ENCODE measurements around the gene AKAP1. TPM values are rescaled to one million over a fixed set of nuclear protein-coding genes. Genes with fewer than 3 reads are reported as not detected.

Gene AKAP1
- total and polyA plus RNA-seq, 9 of the 15 experiments (the other 6 are each of a cell fraction or from before 2014, with no cell fraction given): 12.9 to 63.8 (median 36.4) TPM

DNA sequence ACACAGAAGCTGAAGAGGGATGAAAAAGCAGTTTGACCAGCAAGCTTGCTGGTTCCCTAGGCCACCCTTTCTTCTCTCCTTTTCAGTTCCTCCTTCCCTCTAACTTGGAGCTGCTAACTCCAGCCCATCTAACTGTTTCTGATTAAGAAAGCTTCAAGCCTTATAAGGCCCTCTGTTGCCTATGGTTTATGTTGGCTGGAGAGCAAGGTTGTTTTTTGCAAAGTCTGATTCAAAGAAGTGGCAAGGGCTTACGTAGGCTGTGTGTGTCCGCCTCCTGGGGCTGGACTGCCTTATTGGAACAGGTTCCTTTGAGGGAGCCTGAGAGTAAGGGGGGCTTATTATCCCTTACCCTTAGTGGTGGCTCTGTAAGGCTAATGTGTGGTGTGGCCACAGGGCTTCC, 7.1 kb downstream of the AKAP1 start:
- FAIRE-seq: no peak
- CTCF ChIA-PET (ENCODE audit: low intra/inter-chr PET ratio): no interaction called here
- no peak for TF ChIP-seq POLR2B (IDR thresholded peaks at IDR 0.05; ENCODE audit: low read depth, partially characterized antibody)
- no peak for TF ChIP-seq STAT6 (CRISPR knock-in tag; IDR thresholded peaks at IDR 0.05)
- no peak for TF ChIP-seq ARNT (IDR thresholded peaks at IDR 0.05)
- TF ChIP-seq PKNOX1 (IDR thresholded peaks at IDR 0.05): no peak
- TF ChIP-seq HNRNPK (IDR thresholded peaks at IDR 0.05; ENCODE audit: low read depth, low read length, poor library complexity, severe bottlenecking): no peak
- no peak for TF ChIP-seq NFXL1 (CRISPR knock-in tag; IDR thresholded peaks at IDR 0.05)
- TF ChIP-seq FOXJ3 (CRISPR knock-in tag; IDR thresholded peaks at IDR 0.05): no peak
- no peak for TF ChIP-seq ZFPM2 (CRISPR knock-in tag; IDR thresholded peaks at IDR 0.05)
- TF ChIP-seq DIDO1 (tag; IDR thresholded peaks at IDR 0.05; ENCODE audit: low read depth): no peak
- no peak for TF ChIP-seq HDAC8 (tag; IDR thresholded peaks at IDR 0.05)
- no peak for TF ChIP-seq NR3C1 (CRISPR knock-in tag; IDR thresholded peaks at IDR 0.05)
- TF ChIP-seq EHMT2 (IDR thresholded peaks at IDR 0.05): no peak
- no peak for TF ChIP-seq ZNF398 (CRISPR knock-in tag; IDR thresholded peaks at IDR 0.05)

More for the DNA sequence above, 7.1 kb downstream of the AKAP1 start:
- in situ Hi-C loops (cut with MboI): no loop called here
- H3K4me2 ChIP-seq (ENCODE audit: insufficient read depth, low read length): no peak overlapping the region
- ATAC-seq (no peak), DNase-seq (ENCODE audit: extremely low read depth in 1 of 4, low spot score in 3 of 4) (no peak)
- peaks cover 16 to 24% of the 10 kb centered on the region in 2 experiments; a peak in 4 of 5 replicates for H3K4me1 ChIP-seq (replicated peaks in 1 of 2; ENCODE audit: control insufficient read depth in 2 of 2, insufficient read depth in 2 of 2, low read length in 2 of 2)
- no peak overlapping the region for H3K27ac ChIP-seq (ENCODE audit: extremely low read depth, low read depth, low read length)
- H2AFZ ChIP-seq (ENCODE audit: low read depth, low read length): no peak overlapping the region
- WGBS (ENCODE audit: insufficient coverage, low coverage, missing lambda C conversion rate): 92% methylated on average over 2 of the region's 2 CpGs
- H3K79me2 ChIP-seq (ENCODE audit: control insufficient read depth, insufficient read depth, low read length): peaks cover 98% of the 10 kb centered on the region
- no TSS peak for BruUV-seq (replicated peaks)
- POLR2A ChIA-PET: interaction anchor here (1.0 to 1.1 kb wide), 2 partner anchors 19 to 43 kb away, joined by 3 read pairs; no protein-coding TSS in a partner anchor
- intact Hi-C loops (cut with micrococcal nuclease): no loop called here
- H3K9me3 ChIP-seq (replicated peaks; ENCODE audit: control insufficient read depth, insufficient read depth, low read depth, low read length): no peaks in the 10 kb centered on the region
- no peaks in the 10 kb centered on the region for H3K9me1 ChIP-seq (ENCODE audit: control insufficient read depth, insufficient read depth, low read length)
- peaks cover 45% of the 10 kb centered on the region for H4K20me1 ChIP-seq (replicated peaks; ENCODE audit: control insufficient read depth, insufficient read depth, low read length)
- no peaks in the 10 kb centered on the region for H3K27me3 ChIP-seq (ENCODE audit: control insufficient read depth in 2 of 2, insufficient read depth in 2 of 2, low read length in 2 of 2)
- no peak overlapping the region for H3K4me3 ChIP-seq
- peaks cover 23% of the 10 kb centered on the region; the same call in 2 of the 3 replicates for H3K36me3 ChIP-seq (ENCODE audit: control insufficient read depth, insufficient read depth, low read length)
- H3K9ac ChIP-seq (ENCODE audit: insufficient read depth in 1 of 2, low read depth in 2 of 2, low read length in 2 of 2): no peak overlapping the region

Data from K562 (cell line).